CD4-positive, alpha-beta T cell treated with Interferon alpha-2 for 1 hour (primary cell): ENCODE measurements around the gene AKAP6.

ENCODE experiments used
- DNase-seq, 2 donors: peaks; one replicate each; pipeline ENCODE4 v3.0.0-alpha.2; 2020 to 2022

AKAP6 gene

GRCh38 chr14:32412532-32412931, 83.4 kb downstream of the AKAP6 start:
- DNase-seq = no peak

- no peak for DNase-seq
Observed at GRCh38 chr14:32413967-32414640, 85.0 kb downstream of the AKAP6 start.

GRCh38 chr14:32414808-32415255, 85.7 kb downstream of the AKAP6 start:
- no peak for DNase-seq

GRCh38 chr14:32417956-32418552, 89.0 kb downstream of the AKAP6 start:
- DNase-seq = no peak

- DNase-seq = no peak
Observed at GRCh38 chr14:32419429-32419828, 90.3 kb downstream of the AKAP6 start.

GRCh38 chr14:32421781-32422180, 92.7 kb downstream of the AKAP6 start:
- no peak for DNase-seq

- no peak for DNase-seq
Observed at GRCh38 chr14:32422440-32422839, 93.3 kb downstream of the AKAP6 start.

- no peak for DNase-seq
Observed at GRCh38 chr14:32426028-32426427, 96.9 kb downstream of the AKAP6 start.

- no peak for DNase-seq
Observed at GRCh38 chr14:32426586-32427388, 97.7 kb downstream of the AKAP6 start.

- DNase-seq = no peak
Observed at GRCh38 chr14:32427726-32428528, 98.8 kb downstream of the AKAP6 start.

GRCh38 chr14:32428875-32429274, 99.8 kb downstream of the AKAP6 start:
- DNase-seq = no peak

- no peak for DNase-seq
Observed at GRCh38 chr14:32430326-32430725, 101.2 kb downstream of the AKAP6 start.

GRCh38 chr14:32432813-32433538, 103.9 kb downstream of the AKAP6 start:
- DNase-seq = no peak

GRCh38 chr14:32434180-32434579, 105.1 kb downstream of the AKAP6 start:
- no peak for DNase-seq

- DNase-seq = no peak
Observed at GRCh38 chr14:32434880-32435279, 105.8 kb downstream of the AKAP6 start.

- no peak for DNase-seq
Observed at GRCh38 chr14:32435411-32435810, 106.3 kb downstream of the AKAP6 start.

- no peak for DNase-seq
Observed at GRCh38 chr14:32436993-32437392, 107.9 kb downstream of the AKAP6 start.

GRCh38 chr14:32438517-32438916, 109.4 kb downstream of the AKAP6 start:
- DNase-seq = no peak

GRCh38 chr14:32443890-32444661, 115.0 kb downstream of the AKAP6 start:
- no peak for DNase-seq

- no peak for DNase-seq
Observed at GRCh38 chr14:32447371-32447770, 118.3 kb downstream of the AKAP6 start.

- DNase-seq = no peak
Observed at GRCh38 chr14:32449648-32450047, 120.5 kb downstream of the AKAP6 start.
